Measurements from ENCODE around the gene FNDC8. TPM values are rescaled to one million over a fixed set of nuclear protein-coding genes. Genes with fewer than 3 reads are reported as not detected.

The FNDC8 gene
- polyA plus RNA-seq, 1 experiment, result not detected

DNA sequence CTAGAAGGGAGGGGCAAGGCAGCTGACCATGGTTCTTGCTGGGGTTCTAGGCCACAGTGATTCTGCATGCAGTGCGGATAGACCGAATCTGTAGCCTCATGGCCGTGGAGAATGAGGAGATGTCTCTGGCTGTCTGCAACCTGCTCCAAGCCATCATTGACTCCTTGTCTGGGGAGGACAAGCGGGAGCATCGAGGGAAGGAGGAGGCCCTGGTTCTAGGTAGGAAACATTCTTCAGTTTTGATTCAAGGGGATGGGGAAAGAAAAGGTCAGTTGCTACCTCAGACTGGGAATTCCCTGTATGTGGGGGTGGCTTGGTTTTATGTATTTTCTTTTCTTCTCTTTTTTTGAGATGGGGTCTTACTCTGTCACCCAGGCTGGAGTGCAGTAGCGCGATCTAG is 33.8 kb downstream of the FNDC8 start:
- DNase-seq (ENCODE audit: low read depth), result no peak

DNA sequence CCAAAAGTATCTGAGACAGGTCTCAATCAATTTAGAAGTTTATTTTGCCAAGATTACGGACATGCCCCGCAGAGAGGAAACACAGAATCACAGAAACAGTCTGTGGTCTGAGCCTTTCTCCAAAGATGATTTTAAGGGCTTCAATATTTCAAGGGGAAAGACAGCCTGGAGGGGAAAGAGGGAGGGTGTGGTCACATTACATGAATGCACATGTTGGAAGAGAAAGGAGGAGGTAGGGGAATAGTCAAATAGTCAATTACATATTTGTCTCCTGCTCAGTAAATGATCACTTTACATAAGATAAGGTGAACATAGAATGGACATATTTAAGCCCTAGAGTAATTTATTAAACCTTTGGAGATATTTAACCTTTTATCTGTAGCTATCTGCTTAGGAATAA is 38.5 kb downstream of the FNDC8 start:
- POLR2A ChIA-PET, result no interaction called here
- H3K4me3 ChIP-seq (ENCODE audit: low read depth, low read length), result no peak overlapping the region
- H3K36me3 ChIP-seq (ENCODE audit: control insufficient read depth, insufficient read depth, low read length), result no peaks in the 10 kb centered on the region
- peaks cover 2% of the 10 kb centered on the region for H3K27me3 ChIP-seq (ENCODE audit: control insufficient read depth, insufficient read depth, low read length)
- CTCF ChIA-PET, result interaction anchor here (0.9 kb wide), 1 partner anchor 11 kb away, joined by 3 read pairs; no protein-coding TSS in a partner anchor
- no peak for DNase-seq (ENCODE audit: low read depth)
- TF ChIP-seq, protein P1, sequence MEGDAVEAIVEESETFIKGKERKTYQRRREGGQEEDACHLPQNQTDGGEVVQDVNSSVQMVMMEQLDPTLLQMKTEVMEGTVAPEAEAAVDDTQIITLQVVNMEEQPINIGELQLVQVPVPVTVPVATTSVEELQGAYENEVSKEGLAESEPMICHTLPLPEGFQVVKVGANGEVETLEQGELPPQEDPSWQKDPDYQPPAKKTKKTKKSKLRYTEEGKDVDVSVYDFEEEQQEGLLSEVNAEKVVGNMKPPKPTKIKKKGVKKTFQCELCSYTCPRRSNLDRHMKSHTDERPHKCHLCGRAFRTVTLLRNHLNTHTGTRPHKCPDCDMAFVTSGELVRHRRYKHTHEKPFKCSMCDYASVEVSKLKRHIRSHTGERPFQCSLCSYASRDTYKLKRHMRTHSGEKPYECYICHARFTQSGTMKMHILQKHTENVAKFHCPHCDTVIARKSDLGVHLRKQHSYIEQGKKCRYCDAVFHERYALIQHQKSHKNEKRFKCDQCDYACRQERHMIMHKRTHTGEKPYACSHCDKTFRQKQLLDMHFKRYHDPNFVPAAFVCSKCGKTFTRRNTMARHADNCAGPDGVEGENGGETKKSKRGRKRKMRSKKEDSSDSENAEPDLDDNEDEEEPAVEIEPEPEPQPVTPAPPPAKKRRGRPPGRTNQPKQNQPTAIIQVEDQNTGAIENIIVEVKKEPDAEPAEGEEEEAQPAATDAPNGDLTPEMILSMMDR (IDR thresholded peaks at IDR 0.05; ENCODE audit: insufficient read depth, low read depth, low read length), result no peak

More for the DNA sequence above, 33.8 kb downstream of the FNDC8 start:
- CTCF ChIA-PET, result no interaction called here
- TF ChIP-seq, protein P1 (IDR thresholded peaks at IDR 0.05; ENCODE audit: insufficient read depth, low read depth, low read length), result no peak
- no peak overlapping the region for H3K4me3 ChIP-seq (ENCODE audit: low read depth, low read length)
- POLR2A ChIA-PET, result no interaction called here
- no peaks in the 10 kb centered on the region for H3K36me3 ChIP-seq (ENCODE audit: control insufficient read depth, insufficient read depth, low read length)
- peaks cover 9% of the 10 kb centered on the region for H3K27me3 ChIP-seq (ENCODE audit: control insufficient read depth, insufficient read depth, low read length)

DNA sequence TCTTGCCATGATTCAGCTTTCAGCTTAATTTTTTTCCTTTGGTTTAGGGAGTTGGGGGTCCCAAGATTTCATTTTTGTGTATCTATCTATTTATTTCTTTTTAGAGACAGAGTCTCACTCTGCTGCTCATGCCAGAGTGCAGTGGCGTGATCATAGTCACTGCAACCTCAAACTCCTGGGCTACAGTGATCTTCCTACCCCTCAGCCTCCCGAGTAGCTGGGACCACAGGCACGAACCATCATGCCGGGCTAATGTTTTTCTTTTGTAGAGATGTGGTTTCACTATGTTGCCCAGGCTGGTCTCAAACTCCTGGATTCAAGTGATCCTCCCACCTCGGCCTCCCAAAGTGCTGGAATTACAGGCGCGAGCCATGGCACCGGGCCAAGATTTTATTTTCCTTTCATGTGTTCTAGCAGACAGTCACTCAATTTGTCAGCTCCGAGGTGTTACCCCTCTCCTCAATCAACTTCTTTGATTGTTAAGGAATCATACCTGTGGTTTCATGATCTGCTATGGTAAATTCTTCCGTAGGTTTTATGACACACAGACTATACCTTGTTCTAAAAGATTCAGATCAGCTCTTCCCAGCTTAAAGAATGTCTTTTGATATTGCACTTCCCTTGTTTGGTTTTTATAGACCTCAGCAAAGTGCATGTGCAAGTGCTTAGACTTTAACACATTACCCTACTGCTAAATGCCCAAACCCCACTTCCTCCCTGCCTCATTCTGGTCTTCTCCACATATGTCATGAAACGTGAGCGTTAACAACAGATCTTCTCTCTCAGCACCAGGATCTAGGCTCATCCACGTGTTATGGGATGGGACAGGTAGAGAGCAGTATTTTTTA is 39.2 kb downstream of the FNDC8 start:
- Histone ChIP-seq H3K27me3 (ENCODE audit: control insufficient read depth, insufficient read depth, low read length) (peaks cover 2% of the 10 kb centered on the region), H3K36me3 (ENCODE audit: control insufficient read depth, insufficient read depth, low read length) (no peaks in the 10 kb centered on the region), H3K4me3 (ENCODE audit: low read depth, low read length) (no peak overlapping the region)
- POLR2A ChIA-PET, result no interaction called here
- CTCF ChIA-PET, result interaction anchor here (0.6 to 0.9 kb wide), 2 partner anchors 10 to 19 kb away, joined by 3 read pairs; no protein-coding TSS in a partner anchor
- TF ChIP-seq, protein P1 (IDR thresholded peaks at IDR 0.05; ENCODE audit: insufficient read depth, low read depth, low read length), result no peak
- DNase-seq (ENCODE audit: low read depth), result no peak

DNA sequence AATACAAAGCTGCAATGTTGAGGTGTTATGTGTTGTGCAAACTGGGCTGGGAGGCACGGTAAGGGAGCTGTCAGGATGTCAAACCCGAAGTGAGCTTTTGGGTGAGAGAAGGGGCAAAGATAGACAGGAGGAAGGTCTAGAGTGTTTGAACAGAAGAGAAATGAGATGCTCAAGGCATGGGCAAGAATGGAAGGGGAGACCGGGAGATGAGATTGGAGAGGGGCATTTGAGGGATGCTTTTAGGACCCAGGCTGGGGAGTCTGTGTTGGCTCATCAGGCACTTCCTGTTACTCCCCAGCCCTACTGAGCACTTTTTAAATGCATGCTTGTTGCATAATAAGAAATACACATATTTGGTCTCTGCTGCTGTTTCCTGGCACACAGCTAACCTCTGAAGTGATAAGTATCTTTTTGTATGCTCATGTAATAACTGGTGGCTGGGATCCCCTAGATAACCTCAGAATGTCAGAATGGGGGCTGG is 39.9 kb downstream of the FNDC8 start:
- POLR2A ChIA-PET, result no interaction called here
- H3K36me3 ChIP-seq (ENCODE audit: control insufficient read depth, insufficient read depth, low read length), result no peaks in the 10 kb centered on the region
- no peak overlapping the region for H3K4me3 ChIP-seq (ENCODE audit: low read depth, low read length)
- TF ChIP-seq, protein P1 (IDR thresholded peaks at IDR 0.05; ENCODE audit: insufficient read depth, low read depth, low read length), result no peak
- no peak for DNase-seq (ENCODE audit: low read depth)
- CTCF ChIA-PET, result interaction anchor here (0.6 kb wide), 2 partner anchors 19 to 221 kb away, joined by 3 read pairs; no protein-coding TSS in a partner anchor
- peaks cover 2% of the 10 kb centered on the region for H3K27me3 ChIP-seq (ENCODE audit: control insufficient read depth, insufficient read depth, low read length)

DNA sequence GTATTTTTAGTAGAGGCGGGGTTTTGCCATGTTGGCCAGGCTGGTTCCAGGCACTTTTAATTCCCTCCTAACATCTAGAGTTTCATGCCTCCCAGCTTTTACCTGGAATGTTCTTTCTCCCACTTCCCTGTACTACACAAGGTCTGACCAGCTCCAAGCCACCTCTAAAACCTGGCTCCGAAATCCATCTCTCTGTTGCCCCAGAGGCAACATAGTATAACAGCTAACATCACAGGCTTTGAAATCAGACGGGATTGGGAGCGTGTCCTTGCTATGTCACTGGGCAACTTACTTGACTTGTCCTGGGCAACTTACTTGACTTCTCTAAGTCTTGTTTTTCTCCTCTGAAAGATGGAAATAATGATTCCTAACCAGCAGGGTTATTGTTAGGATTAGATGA is 41.3 kb downstream of the FNDC8 start:
- Histone ChIP-seq H3K4me3 (ENCODE audit: low read depth, low read length) (no peak overlapping the region), H3K27me3 (ENCODE audit: control insufficient read depth, insufficient read depth, low read length) (peaks cover 2% of the 10 kb centered on the region), H3K36me3 (ENCODE audit: control insufficient read depth, insufficient read depth, low read length) (no peaks in the 10 kb centered on the region)
- POLR2A ChIA-PET, result no interaction called here
- CTCF ChIA-PET, result interaction anchor here (1.0 kb wide), 1 partner anchor 15 kb away, joined by 3 read pairs; no protein-coding TSS in a partner anchor
- TF ChIP-seq, protein P1 (IDR thresholded peaks at IDR 0.05; ENCODE audit: insufficient read depth, low read depth, low read length), result no peak
- no peak for DNase-seq (ENCODE audit: low read depth)
